DMS114 treated with DMSO at 0.1 percent for 48 hours (cell line): ENCODE measurements around the gene PEX26.
"Not testable (repeated sequence)": the region's sequence is repeated elsewhere in the genome, so short reads cannot be mapped to it uniquely, and the experiment has no call there.

Source experiments
- DNase-seq: peaks from one replicate; lab custom pipeline; 2025; ENCODE audit not compliant: unreplicated experiment; lab: John Stamatoyannopoulos, UW

Gene PEX26

GRCh38 chr22:18070556-18071306, 7.1 kb upstream of the PEX26 start:
- no peak for DNase-seq

GRCh38 chr22:18071307-18071967, 6.4 kb upstream of the PEX26 start:
- DNase-seq: not testable (repeated sequence)

- no peak for DNase-seq
Measured at GRCh38 chr22:18071968-18072310, 5.9 kb upstream of the PEX26 start.

- DNase-seq: no peak
Measured at GRCh38 chr22:18073467-18073866, 4.3 kb upstream of the PEX26 start.

- DNase-seq: not testable (repeated sequence)
Measured at GRCh38 chr22:18073927-18074326, 3.9 kb upstream of the PEX26 start.

GRCh38 chr22:18075101-18075719, 2.6 kb upstream of the PEX26 start:
- no peak for DNase-seq

GRCh38 chr22:18075720-18076497, 1.9 kb upstream of the PEX26 start:
- DNase-seq: peak; percentile 72

GRCh38 chr22:18077087-18077638, 627 bp upstream of the PEX26 start:
- DNase-seq: no peak

- peak; percentile 7 for DNase-seq
Measured at GRCh38 chr22:18078329-18079041, 695 bp downstream of the PEX26 start.

GRCh38 chr22:18079706-18080233, 2.0 kb downstream of the PEX26 start:
- DNase-seq: no peak

GRCh38 chr22:18081416-18081815, 3.6 kb downstream of the PEX26 start:
- DNase-seq: no peak

GRCh38 chr22:18082467-18082866, 4.7 kb downstream of the PEX26 start:
- DNase-seq: no peak

GRCh38 chr22:18083406-18083805, 5.6 kb downstream of the PEX26 start:
- DNase-seq: no peak

GRCh38 chr22:18085188-18085587, 7.4 kb downstream of the PEX26 start:
- DNase-seq: no peak

- no peak for DNase-seq
Measured at GRCh38 chr22:18087350-18087855, 9.6 kb downstream of the PEX26 start.

GRCh38 chr22:18088825-18089568, 11.2 kb downstream of the PEX26 start:
- no peak for DNase-seq

GRCh38 chr22:18090286-18090685, 12.5 kb downstream of the PEX26 start:
- DNase-seq: no peak

GRCh38 chr22:18091478-18091877, 13.7 kb downstream of the PEX26 start:
- DNase-seq: no peak

GRCh38 chr22:18091916-18092526, 14.2 kb downstream of the PEX26 start:
- DNase-seq: peak; percentile 18
